Measurements from ENCODE around the gene MLST8.
A peak's percentile ranks its signal among the peaks of the same experiment; 100 is the strongest.
"Not testable (repeated sequence)": the region's sequence is repeated elsewhere in the genome, so short reads cannot be mapped to it uniquely, and the experiment has no call there.

Gene MLST8

GRCh38 chr16:2250652-2251295 lies 45.5 kb downstream of the MLST8 start:
- DNase-seq = peak; percentile 38

DNA sequence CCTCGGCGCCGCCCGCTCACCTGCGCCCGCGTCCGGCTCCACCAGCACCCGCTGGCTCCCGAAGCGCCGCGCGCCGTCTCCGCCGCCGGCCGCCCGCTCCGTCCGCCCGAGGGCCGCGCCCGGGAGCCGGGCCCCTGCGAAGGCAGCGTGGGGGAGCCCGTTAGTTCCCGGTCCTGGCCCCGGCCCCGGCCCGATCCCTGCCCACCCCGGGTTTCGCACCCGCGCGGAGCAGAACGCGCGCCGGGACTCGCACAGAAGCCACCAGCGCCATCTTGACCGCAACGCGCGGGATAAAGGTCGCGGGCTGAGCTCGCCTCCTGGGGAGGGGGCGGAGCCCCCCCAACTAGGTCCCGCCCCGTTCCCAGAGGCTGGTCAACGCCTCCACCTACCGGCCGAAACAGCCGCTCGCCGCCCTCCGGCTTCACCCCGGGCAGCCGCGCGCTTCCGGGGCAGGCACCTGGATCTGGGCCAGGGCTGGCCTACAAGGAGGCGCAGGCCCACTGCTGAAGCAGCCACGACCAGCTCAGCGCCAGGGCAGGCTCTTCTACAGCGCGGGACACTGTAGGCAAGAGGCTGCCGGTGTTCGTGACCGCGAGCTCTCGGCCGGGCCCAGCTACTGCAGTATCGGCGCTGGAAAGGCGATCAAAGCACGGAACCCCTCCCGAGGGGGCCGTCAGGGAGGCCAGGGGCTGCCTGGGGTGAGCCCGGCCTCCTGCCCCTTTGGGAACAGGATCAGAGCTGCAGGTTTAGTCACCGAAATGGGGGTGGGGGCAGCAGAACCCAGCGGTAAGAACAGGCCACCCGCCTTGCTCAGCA lies 46.2 kb downstream of the MLST8 start, which contains the start of gene ECI1:
Gene ECI1, minus strand, starts transcription at position 292 of the 816 bp plus-strand sequence. Its CDS starts 21 bp downstream, at position 271.
- peak; percentile 84 for DNase-seq

- DNase-seq = no peak
These were observed 47.5 kb downstream of the MLST8 start for GRCh38 chr16:2252806-2253148.

DNA sequence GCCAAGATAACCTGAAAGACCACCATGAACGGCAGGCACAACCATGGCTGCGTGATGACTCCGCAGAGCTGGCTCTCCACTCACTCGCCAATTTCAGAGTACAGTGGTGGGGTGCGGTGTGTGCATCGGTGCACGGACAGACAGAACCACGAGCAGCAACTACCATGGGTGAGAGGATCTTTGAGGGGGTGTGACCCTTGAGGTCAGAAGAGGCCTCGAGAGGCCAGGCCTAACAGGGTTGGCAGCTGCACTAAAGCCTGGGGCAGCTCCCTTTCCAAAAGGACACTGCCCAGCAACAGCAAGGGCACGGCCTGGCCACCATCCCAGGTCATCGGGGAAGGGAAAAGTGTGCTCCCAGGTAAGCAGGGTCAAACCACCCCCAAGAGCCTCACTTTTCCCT lies 48.0 kb downstream of the MLST8 start:
- no peak for DNase-seq

- DNase-seq = no peak
These were observed 51.4 kb downstream of the MLST8 start for GRCh38 chr16:2256531-2257140.

DNA sequence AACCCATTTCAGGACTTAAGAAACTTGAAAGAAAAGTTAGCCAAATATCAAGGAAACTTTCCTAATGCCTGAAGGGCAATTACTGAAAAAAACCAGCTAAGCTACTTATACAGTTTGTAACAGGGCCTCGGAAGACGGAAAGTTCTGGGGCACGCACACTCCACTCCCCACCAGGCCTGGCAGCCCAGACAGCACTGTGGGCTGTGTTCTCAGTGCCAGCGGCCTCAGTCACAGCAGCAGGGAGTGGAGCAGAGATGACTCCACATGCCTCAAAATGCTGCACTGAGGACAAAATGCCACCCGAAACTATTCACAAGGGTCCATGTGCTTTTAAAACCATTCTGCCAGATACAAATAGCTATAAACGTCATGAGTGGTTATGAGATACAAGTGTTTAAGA lies 52.5 kb downstream of the MLST8 start:
- DNase-seq = no peak

- DNase-seq = not testable (repeated sequence)
These were observed 53.3 kb downstream of the MLST8 start for GRCh38 chr16:2258530-2258929.
